ENCODE measurements around the gene ARHGAP9. TPM values are rescaled to one million over a fixed set of nuclear protein-coding genes. Genes with fewer than 3 reads are reported as not detected.

Gene ARHGAP9
- total and polyA plus RNA-seq, 8 donors, result 0.39 to 11.7 (median 4.9) TPM

DNA sequence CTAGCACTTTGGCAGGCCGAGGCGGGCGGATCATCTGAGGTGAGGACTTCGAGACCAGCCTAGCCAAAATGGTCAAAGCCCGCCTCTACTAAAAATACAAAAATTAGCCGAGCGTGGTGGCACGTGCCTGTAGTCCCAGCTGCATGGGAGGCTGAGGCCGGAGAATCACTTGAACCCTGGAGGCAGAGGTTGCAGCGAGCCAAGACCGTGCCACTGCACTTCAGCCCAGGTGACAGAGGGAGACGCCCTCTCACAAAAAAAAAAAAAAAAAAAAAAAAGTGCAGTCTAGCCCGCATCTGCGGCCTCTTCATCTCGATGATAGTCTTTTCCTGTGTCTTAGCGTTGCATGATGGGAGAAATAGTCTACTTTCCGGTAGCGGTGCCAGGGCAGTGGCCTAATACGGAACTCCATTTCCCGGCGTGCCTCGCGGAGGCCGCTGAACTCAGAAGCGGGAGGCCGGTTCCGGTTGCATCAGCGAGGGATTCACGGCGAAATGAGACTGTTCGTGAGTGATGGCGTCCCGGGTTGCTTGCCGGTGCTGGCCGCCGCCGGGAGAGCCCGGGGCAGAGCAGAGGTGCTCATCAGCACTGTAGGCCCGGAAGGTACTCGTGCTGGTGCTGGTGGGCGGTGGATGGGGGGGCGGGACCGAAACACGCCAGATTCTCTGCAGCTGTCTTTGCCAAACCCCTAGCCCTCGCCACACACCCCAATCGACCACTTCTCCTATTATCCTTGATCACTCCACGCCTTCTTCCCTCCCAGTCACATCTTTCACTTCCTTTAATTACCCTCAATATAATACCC is 8.1 kb upstream of the ARHGAP9 start, which contains the start of gene MARS1:
MARS1 (plus strand) TSS at position 472 of the 805 bp plus-strand sequence; CDS start at position 495, 23 bp downstream.
- no peaks in the 10 kb centered on the region for H3K9me3 ChIP-seq
- intact Hi-C loops (cut with DNase I), result no loop called here
- FAIRE-seq, result peak; percentile 85
- TF ChIP-seq CTCF (IDR thresholded peaks at IDR 0.05), result no peak
- H3K27ac ChIP-seq, result peak within 1 kb of the TSS in 3 of 4 donors; percentile 6 to 50 (median 24)
- 7 to 9% methylated on average over 42 to 47 of the region's 47 CpGs for WGBS, 2 donors
- peak within 1 kb of the TSS; percentile 53 to 93 (median 82) for H3K4me3 ChIP-seq
- peak; percentile 98 to 100 (median 99) for ATAC-seq
- H3K27me3 ChIP-seq, result no peaks in the 10 kb centered on the region
- DNase-seq, result peak; percentile 89 to 95 (median 94)
- peaks cover 0 to 10% (median 0%) of the 10 kb centered on the region in 3 donors for H3K4me1 ChIP-seq
- peaks cover 0 to 21% (median 13%) of the 10 kb centered on the region in 3 donors for H3K36me3 ChIP-seq

DNA sequence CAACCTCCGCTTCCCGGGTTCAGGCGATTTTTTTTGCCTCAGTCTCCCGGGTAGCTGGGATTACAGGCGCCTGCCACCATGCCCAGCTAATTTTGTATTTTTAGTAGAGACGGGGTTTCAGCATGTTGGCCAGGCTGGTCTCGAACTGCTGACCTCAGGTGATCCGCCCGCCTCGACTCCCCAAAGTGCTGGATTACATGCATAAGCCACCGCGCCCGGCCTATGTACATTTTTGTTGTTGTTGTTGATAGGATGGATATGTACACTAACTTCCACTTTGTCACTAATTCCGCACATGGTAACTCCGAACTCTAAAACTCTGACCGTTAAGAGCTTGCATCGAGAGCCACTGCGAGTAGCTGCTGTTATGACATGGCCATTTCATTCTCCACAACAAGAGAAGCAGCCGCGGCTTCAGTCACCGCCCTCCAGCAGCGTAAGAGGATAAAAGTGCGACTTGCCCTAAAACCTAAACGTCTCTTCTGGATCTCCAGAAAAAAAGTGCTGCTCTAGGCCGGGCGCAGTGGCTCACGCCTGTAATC is 7.5 kb upstream of the ARHGAP9 start:
- WGBS, 2 donors, result 75 to 80% methylated on average over 27 of the region's 27 CpGs
- peak overlapping the region in 2 of 4 donors; percentile 84 to 93 for H3K4me3 ChIP-seq
- peaks cover 0 to 21% (median 13%) of the 10 kb centered on the region in 3 donors for H3K36me3 ChIP-seq
- H3K9me3 ChIP-seq, result no peaks in the 10 kb centered on the region
- H3K27me3 ChIP-seq, result no peaks in the 10 kb centered on the region
- peaks cover 0 to 10% (median 0%) of the 10 kb centered on the region in 3 donors for H3K4me1 ChIP-seq
- no peak for ATAC-seq
- no peak for TF ChIP-seq CTCF (IDR thresholded peaks at IDR 0.05)
- no peak overlapping the region for H3K27ac ChIP-seq
- FAIRE-seq, result no peak
- intact Hi-C loops (cut with DNase I), result no loop called here
- no peak for DNase-seq

DNA sequence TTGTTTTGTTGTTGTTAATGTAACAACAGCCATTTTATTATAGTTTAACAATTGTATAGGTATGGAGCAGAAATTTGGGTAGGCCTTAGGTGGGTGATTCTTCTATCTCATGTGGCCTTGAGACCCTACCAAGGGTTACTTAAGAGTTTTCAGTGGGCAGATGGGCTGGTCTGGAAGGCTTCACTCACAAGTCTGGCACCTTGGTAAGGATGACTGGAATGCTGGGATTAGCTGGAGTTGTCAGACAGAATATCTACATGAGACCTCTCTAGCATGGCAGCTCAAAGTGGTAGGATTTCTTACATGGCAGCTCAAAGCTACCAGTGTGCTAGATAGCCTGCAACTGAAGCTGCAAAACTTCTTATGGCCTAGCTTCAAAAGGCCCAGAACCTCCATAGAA is 6.0 kb upstream of the ARHGAP9 start:
- Histone ChIP-seq H3K27ac (no peak overlapping the region), H3K4me1 (peaks cover 0 to 10% (median 0%) of the 10 kb centered on the region in 3 donors), H3K4me3 (no peak overlapping the region), H3K9me3 (no peaks in the 10 kb centered on the region), H3K27me3 (no peaks in the 10 kb centered on the region), H3K36me3 (peaks cover 0 to 10% (median 6%) of the 10 kb centered on the region in 3 donors)
- FAIRE-seq, result no peak
- no peak for ATAC-seq
- TF ChIP-seq CTCF (IDR thresholded peaks at IDR 0.05), result no peak
- intact Hi-C loops (cut with DNase I), result no loop called here
- no peak for DNase-seq

GRCh38 chr12:57483466-57483865 is 3.8 kb upstream of the ARHGAP9 start:
- ATAC-seq (no peak), FAIRE-seq (no peak), DNase-seq (no peak)
- WGBS, 2 donors, result 62 to 64% methylated on average over 5 of the region's 5 CpGs
- Histone ChIP-seq H3K27ac (no peak overlapping the region), H3K9me3 (no peaks in the 10 kb centered on the region), H3K4me3 (no peak overlapping the region), H3K4me1 (no peaks in the 10 kb centered on the region), H3K27me3 (no peaks in the 10 kb centered on the region), H3K36me3 (no peaks in the 10 kb centered on the region)
- TF ChIP-seq CTCF (IDR thresholded peaks at IDR 0.05), result no peak
- intact Hi-C loops (cut with DNase I), result no loop called here

DNA sequence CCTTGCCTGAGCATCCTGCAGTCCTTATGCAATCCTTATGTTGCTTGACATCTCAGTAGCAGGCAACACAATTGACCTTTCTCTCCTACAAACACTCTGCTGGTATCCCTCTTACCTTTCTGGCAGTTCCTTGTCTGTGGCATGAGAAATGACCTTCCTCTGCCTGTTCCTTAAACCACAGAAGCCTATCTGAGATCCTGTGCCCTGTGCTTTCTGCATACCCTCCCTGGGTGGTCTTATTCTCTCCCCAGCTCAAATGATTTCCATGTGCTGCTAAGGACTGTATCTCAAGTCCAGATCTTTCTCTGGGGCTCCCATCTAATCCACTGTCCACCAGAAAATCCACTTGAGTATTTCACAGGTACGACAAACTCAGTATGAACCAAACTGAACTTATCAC is 2.0 kb upstream of the ARHGAP9 start:
- no peak overlapping the region for H3K4me3 ChIP-seq
- no peak for TF ChIP-seq CTCF (IDR thresholded peaks at IDR 0.05)
- no peak for DNase-seq
- H3K27me3 ChIP-seq, result no peaks in the 10 kb centered on the region
- H3K9me3 ChIP-seq, result no peaks in the 10 kb centered on the region
- no peak overlapping the region for H3K27ac ChIP-seq
- no peak for FAIRE-seq
- WGBS, 2 donors, result 55 to 71% methylated on average over 1 of the region's 1 CpG
- intact Hi-C loops (cut with DNase I), result no loop called here
- no peaks in the 10 kb centered on the region for H3K36me3 ChIP-seq
- no peaks in the 10 kb centered on the region for H3K4me1 ChIP-seq
- no peak for ATAC-seq
